AG04450 (cell line): ENCODE data around the gene CACNA1F. TPM values are rescaled to one million over a fixed set of nuclear protein-coding genes. Genes with fewer than 3 reads are reported as not detected.

Experiments used
- CTCF ChIA-PET: fragments of 300-600, 350-600 bp; formaldehyde crosslinking; extraction: SDS; loops from one replicate; lab custom pipeline; 2022; ENCODE audit warnings: antibody characterized with exemption, inconsistent platforms; lab: Charles Lee
- POLR2A ChIA-PET: fragments of 350-600 bp; formaldehyde crosslinking; extraction: SDS; loops from one replicate; lab custom pipeline; 2021; ENCODE audit warnings: antibody characterized with exemption, inconsistent platforms; lab: Yijun Ruan, JAX
- DNase-seq: peaks from one replicate; pipeline ENCODE4 v3.0.0-alpha.2; 2011; ENCODE audit warnings: low read depth, low spot score
- H3K27ac ChIP-seq: one replicate; pipeline ENCODE4 v1.5.1; 2012; ENCODE audit warnings: low read depth, low read length, control low read depth
- H3K27me3 ChIP-seq: one replicate; pipeline ENCODE4 v1.6.0; 2012; ENCODE audit warnings: low read length; ENCODE audit not compliant: control insufficient read depth, insufficient read depth
- H3K4me3 ChIP-seq: 2 replicates; pipeline ENCODE4 v1.5.1; 2011; ENCODE audit warnings: mild to moderate bottlenecking, low read depth, low read length, control low read depth
- H3K9me3 ChIP-seq: 2 replicates; pipeline ENCODE4 v1.5.1; 2012; ENCODE audit warnings: low read length; ENCODE audit not compliant: control insufficient read depth, insufficient read depth
- polyA plus RNA-seq: library from polyadenylated mRNA; depleted of rRNA; stranded (reverse); fragments of >200 nt; gene quantifications from 2 replicates; pipeline ENCODE4 v1.2.3, GENCODE V29; 2011
- TF ChIP-seq, protein P1 (sequence below): IDR thresholded peaks from 2 replicates; pipeline ENCODE4 v1.5.1; 2011; ENCODE audit warnings: low read depth, low read length, control low read depth, inconsistent platforms

The CACNA1F gene
- polyA plus RNA-seq, 1 experiment: not detected

DNA sequence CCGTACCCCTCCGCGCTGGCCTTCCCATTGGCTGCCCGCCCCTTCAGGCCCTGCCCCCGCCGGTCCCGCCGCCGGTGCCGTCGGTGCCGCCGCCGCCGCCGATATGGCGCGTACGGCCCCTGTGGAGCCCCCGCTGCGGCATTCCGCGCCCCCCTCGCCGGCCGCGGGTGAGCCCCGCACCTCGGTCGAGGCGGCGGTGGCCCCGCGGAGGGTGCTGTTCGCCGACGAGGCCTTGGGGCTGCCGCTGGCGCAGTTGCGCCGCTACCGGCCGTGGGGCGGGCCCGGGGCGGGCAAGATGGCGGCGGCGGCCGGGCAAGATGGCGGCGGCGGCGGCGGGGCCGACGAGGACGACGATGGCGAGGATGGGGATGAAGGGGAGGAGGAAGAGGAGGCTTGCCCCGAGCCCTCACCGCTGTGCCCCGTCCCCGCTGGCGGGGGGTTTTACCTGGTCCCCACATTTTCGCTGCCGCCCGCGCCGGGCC lies 36.7 kb upstream of the CACNA1F start, which contains the start of gene PPP1R3F:
Gene PPP1R3F, plus strand, starts transcription at position 27 of the 482 bp plus-strand sequence. Its CDS starts 77 bp downstream, at position 104.
- ChIA-PET CTCF (interaction anchor here (0.9 kb wide), 2 partner anchors 21 to 114 kb away, joined by 3 read pairs; no protein-coding TSS in a partner anchor), POLR2A (interaction anchor here (1.0 to 1.1 kb wide), 2 partner anchors 20 to 79 kb away, joined by 4 to 8 read pairs; no protein-coding TSS in a partner anchor)
- Histone ChIP-seq H3K4me3 (peak within 1 kb of the TSS; percentile 74), H3K27ac (peak within 1 kb of the TSS; percentile 96), H3K27me3 (no peaks in the 10 kb centered on the region), H3K9me3 (peaks cover 4% of the 10 kb centered on the region; the same call in 1 of the 2 replicates)
- no peak for DNase-seq
- TF ChIP-seq, protein P1, sequence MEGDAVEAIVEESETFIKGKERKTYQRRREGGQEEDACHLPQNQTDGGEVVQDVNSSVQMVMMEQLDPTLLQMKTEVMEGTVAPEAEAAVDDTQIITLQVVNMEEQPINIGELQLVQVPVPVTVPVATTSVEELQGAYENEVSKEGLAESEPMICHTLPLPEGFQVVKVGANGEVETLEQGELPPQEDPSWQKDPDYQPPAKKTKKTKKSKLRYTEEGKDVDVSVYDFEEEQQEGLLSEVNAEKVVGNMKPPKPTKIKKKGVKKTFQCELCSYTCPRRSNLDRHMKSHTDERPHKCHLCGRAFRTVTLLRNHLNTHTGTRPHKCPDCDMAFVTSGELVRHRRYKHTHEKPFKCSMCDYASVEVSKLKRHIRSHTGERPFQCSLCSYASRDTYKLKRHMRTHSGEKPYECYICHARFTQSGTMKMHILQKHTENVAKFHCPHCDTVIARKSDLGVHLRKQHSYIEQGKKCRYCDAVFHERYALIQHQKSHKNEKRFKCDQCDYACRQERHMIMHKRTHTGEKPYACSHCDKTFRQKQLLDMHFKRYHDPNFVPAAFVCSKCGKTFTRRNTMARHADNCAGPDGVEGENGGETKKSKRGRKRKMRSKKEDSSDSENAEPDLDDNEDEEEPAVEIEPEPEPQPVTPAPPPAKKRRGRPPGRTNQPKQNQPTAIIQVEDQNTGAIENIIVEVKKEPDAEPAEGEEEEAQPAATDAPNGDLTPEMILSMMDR: no peak

DNA sequence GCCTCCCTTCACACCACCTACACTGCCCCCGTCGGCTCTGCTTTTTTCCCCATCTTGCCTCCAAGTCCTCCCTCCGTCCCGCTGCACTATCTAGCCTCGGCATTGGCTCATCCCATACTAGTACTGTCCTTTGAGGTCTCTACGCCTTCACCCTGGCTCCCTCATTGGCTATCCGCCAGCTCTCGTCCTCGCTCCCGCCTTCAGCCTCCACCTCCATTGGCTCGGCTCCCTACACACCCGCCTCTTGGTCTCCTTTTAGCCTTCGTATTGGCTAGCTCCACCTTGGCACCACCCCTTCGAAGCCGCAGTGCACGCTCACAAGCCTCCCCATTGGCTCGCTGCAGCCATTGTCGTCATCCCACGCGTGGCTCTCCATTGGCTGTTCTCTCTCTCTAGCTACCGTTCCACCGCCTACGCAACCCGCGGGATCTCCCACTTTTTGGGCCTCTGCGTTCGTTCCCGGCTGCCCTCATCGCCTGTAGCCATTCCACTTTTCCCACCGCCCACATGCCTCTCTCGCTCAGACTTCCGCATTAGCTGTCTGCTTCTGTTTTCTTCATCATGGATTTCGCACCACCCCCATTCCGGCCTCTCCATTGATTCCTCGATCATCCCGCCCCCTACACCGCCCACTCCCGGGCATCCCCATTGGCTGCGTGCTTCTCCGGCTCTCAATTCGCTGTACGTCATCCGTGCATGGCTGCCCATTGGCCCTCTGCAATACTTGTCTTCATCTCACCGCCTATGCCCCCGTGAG lies 36.0 kb upstream of the CACNA1F start:
- Histone ChIP-seq H3K27me3 (peaks cover 2% of the 10 kb centered on the region), H3K9me3 (peaks cover 4% of the 10 kb centered on the region; the same call in 1 of the 2 replicates), H3K27ac (peak overlapping the region; percentile 96), H3K4me3 (peak overlapping the region; percentile 74)
- peak; percentile 95 for DNase-seq
- TF ChIP-seq, protein P1: no peak
- POLR2A ChIA-PET: interaction anchor here (0.6 to 1.1 kb wide), 3 partner anchors 13 to 78 kb away, joined by 4 to 8 read pairs (median 4); no protein-coding TSS in a partner anchor
- CTCF ChIA-PET: interaction anchor here (0.5 to 1.9 kb wide), 4 partner anchors 20 to 488 kb away, joined by 3 to 8 read pairs (median 4); no protein-coding TSS in a partner anchor

DNA sequence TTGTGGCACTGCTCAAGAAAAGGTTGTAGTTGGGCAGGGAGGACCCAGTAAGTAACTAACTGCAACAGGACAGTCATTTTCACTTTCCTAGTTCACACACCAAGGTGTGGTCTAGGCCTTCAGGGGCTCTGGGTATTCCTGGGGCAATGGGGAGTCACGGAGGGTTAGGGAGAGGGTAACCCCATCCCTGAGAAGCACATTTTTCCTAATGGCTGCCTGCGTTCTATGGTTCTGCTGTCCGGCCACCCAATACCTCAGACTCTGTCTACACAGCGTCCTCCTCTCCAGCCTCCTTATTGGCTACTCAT lies 35.5 kb upstream of the CACNA1F start:
- peak overlapping the region; percentile 70 for H3K27ac ChIP-seq
- TF ChIP-seq, protein P1: no peak
- H3K27me3 ChIP-seq: peaks cover 2% of the 10 kb centered on the region
- H3K4me3 ChIP-seq: peak overlapping the region; percentile 61
- ChIA-PET CTCF (interaction anchor here (0.5 to 1.9 kb wide), 3 partner anchors 76 to 488 kb away, joined by 3 to 8 read pairs (median 5); no protein-coding TSS in a partner anchor), POLR2A (interaction anchor here (0.6 to 1.1 kb wide), 3 partner anchors 12 to 78 kb away, joined by 4 to 8 read pairs (median 4); no protein-coding TSS in a partner anchor)
- peaks cover 4% of the 10 kb centered on the region; the same call in 1 of the 2 replicates for H3K9me3 ChIP-seq
- DNase-seq: no peak

DNA sequence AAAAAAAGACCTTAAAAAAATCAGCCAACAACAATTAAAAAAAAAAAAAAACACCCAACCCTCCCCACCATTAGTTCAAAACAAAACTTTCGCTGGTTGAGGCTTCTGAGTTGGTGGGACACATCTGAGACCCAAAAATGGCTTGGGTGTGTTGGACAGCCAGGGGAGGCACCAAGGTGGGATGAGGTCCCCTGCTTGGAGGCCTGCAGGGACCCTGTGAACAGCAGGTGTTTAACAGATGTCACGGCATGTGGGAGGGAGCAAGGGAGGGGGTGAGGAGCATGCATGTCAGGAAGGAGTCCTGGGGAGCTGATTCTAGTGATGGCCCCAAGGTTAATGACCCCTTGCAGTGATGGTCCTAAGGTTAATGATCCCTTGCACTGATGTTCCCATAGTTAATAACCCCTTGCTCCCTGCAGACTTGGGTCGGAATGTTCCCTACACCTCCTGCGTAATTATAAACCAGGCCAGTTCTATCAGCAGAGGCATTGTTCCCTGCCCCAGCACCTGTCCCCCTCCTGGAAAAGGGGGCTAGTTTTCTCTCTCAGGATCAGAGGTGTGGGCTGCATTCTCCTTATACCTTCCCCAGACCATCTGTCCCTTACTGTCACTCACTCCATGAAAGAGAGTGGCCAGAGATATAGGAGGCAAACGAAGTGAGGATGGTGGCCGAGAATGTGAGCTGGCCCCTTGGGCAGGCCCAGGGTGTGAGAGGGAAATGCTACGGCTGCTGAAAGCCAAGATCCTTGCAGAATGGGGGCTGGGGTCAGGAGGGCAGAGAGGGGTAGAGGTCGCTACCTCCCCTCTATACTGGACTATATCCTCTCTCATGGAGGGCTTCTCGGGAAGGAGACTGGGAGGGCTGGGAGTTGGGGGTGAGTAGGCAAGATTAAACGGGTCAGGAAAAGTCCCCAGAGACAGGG lies 33.6 kb upstream of the CACNA1F start:
- Histone ChIP-seq H3K27ac (no peak overlapping the region), H3K4me3 (no peak overlapping the region), H3K27me3 (peaks cover 2% of the 10 kb centered on the region), H3K9me3 (peaks cover 4% of the 10 kb centered on the region; the same call in 1 of the 2 replicates)
- ChIA-PET POLR2A (no interaction called here), CTCF (no interaction called here)
- TF ChIP-seq, protein P1: no peak
- DNase-seq: no peak
